Left lung (tissue), 14 donors: ENCODE measurements around the gene MECR. TPM values are rescaled to one million over a fixed set of nuclear protein-coding genes. Genes with fewer than 3 reads are reported as not detected.

ENCODE experiments used
- ATAC-seq: fragments of 200-7000 bp; cut with Tn5 transposase; one replicate; pipeline ENCODE4 v1.9.1; 2020; ENCODE audit warnings: moderate library complexity
- DNase-seq, 4 donors: peaks; one replicate each; pipeline ENCODE4 v3.0.0-alpha.2; 2013 to 2020
- H3K27ac ChIP-seq, 2 donors: fragments of 200-600 bp; sonication (generic) in 1 of 2; one replicate each; pipeline versions ENCODE4 v1.5.0 to v1.8.0; 2020 to 2021
- H3K27me3 ChIP-seq, 2 donors: fragments of 200-600 bp; sonication (generic) in 1 of 2; one replicate each; pipeline versions ENCODE4 v1.5.0 to v1.8.0; 2020 to 2021
- H3K36me3 ChIP-seq, 2 donors: fragments of 200-600 bp; sonication (generic) in 1 of 2; one replicate each; pipeline versions ENCODE4 v1.5.0 to v1.8.0; 2020 to 2021
- H3K4me1 ChIP-seq, 2 donors: fragments of 200-600 bp; one replicate each; pipeline ENCODE4 v1.8.0; 2021
- H3K4me3 ChIP-seq, 2 donors: fragments of 200-600 bp; sonication (generic) in 1 of 2; one replicate each; pipeline versions ENCODE4 v1.5.0 to v1.8.0; 2020 to 2021; ENCODE audit warnings: mild to moderate bottlenecking in 1 of 2
- H3K9me3 ChIP-seq, 2 donors: fragments of 200-600 bp; sonication (generic) in 1 of 2; one replicate each; pipeline versions ENCODE4 v1.5.0 to v1.8.0; 2020 to 2021
- CTCF ChIP-seq, 2 donors: fragments of 200-600 bp; sonication (generic) in 1 of 2; IDR thresholded peaks; one replicate each; pipeline versions ENCODE4 v1.5.0 to v1.8.0; 2021; ENCODE audit warnings: antibody characterized with exemption in 2 of 2
- intact Hi-C, 2 donors: fragments of 100-400 bp; cut with DNase I; formaldehyde crosslinking; loops; one replicate each; pipeline versions ENCODE4 v1.11.2 to v1.14.2; 2022
- long read RNA-seq, 12 donors: library from polyadenylated mRNA in 2 of 12; unstranded in 2 of 12; transcript quantifications; one replicate each; pipeline ENCODE4 v2.0.0 and lab custom pipeline, GENCODE V29; 2019 to 2026
- polyA plus RNA-seq, 6 donors: library from polyadenylated mRNA; unstranded; fragments of 120-200 nt; gene quantifications; one replicate each; pipeline ENCODE4 v1.2.1, GENCODE V29; 2013; ENCODE audit not compliant: insufficient read length in 6 of 6
- total RNA-seq, 2 donors: library from RNA; stranded (reverse); fragmentation: NEBNext Ultra II Directional; extraction: Animal tissue kit (Norgen Biotek cat#: 25700); gene quantifications; one replicate each; pipeline ENCODE4 v1.2.1, GENCODE V29; 2021
- donor health status: DM: no; HTN: yes; CAD: no.
- donor health status: DM: no; HTN: no; CAD: no.

Gene MECR
- total RNA-seq (10 to 100 TPM; 19.2 to 20.6 TPM), polyA plus RNA-seq (10 to 100 TPM; 28.8 to 40.2 (median 32.5) TPM)
- long read RNA-seq, donor 1, transcript MECR-201 (10 exons, 1,353 nt): major isoform, 6 of 8 reads
- long read RNA-seq, donor 1, partial matches to known transcripts: 0 of 8 reads
- long read RNA-seq, donor 1, other reads (novel, unspliced or antisense): 0 of 8 reads
- long read RNA-seq, donor 2, transcript MECR-201 (10 exons, 1,353 nt): major isoform, 9 of 9 reads
- long read RNA-seq, donor 2, partial matches to known transcripts: 0 of 9 reads
- long read RNA-seq, donor 2, other reads (novel, unspliced or antisense): 0 of 9 reads
- long read RNA-seq, donor 3, transcript MECR-201 (10 exons, 1,353 nt): major isoform, 7 of 8 reads
- long read RNA-seq, donor 3, partial matches to known transcripts: 0 of 8 reads
- long read RNA-seq, donor 3, other reads (novel, unspliced or antisense): 0 of 8 reads
- long read RNA-seq, donor 4, transcript MECR-201 (10 exons, 1,353 nt): major isoform, 12 of 20 reads
- long read RNA-seq, donor 4, partial matches to known transcripts: 0 of 20 reads
- long read RNA-seq, donor 4, other reads (novel, unspliced or antisense): 5 of 20 reads
- long read RNA-seq, donor 5, transcript MECR-201 (10 exons, 1,353 nt): major isoform, 7 of 7 reads
- long read RNA-seq, donor 5, partial matches to known transcripts: 0 of 7 reads
- long read RNA-seq, donor 5, other reads (novel, unspliced or antisense): 0 of 7 reads
- long read RNA-seq, donor 6, transcript MECR-201 (10 exons, 1,353 nt): major isoform, 5 of 6 reads
- long read RNA-seq, donor 6, partial matches to known transcripts: 0 of 6 reads
- long read RNA-seq, donor 6, other reads (novel, unspliced or antisense): 0 of 6 reads
- long read RNA-seq, donor 7, transcript MECR-201 (10 exons, 1,353 nt): major isoform, 5 of 6 reads
- long read RNA-seq, donor 7, partial matches to known transcripts: 0 of 6 reads
- long read RNA-seq, donor 7, other reads (novel, unspliced or antisense): 0 of 6 reads
- long read RNA-seq, donor 8, transcript MECR-201 (10 exons, 1,353 nt): major isoform, 6 of 6 reads
- long read RNA-seq, donor 8, partial matches to known transcripts: 0 of 6 reads
- long read RNA-seq, donor 8, other reads (novel, unspliced or antisense): 0 of 6 reads
- long read RNA-seq, donor 9: 0 reads
- long read RNA-seq, donor 10, transcript MECR-201 (10 exons, 1,353 nt): major isoform, 37 of 46 reads
- long read RNA-seq, donor 10, partial matches to known transcripts: 1 of 46 reads
- long read RNA-seq, donor 10, other reads (novel, unspliced or antisense): 6 of 46 reads
- long read RNA-seq, donor 11, transcript MECR-201 (10 exons, 1,353 nt): major isoform, 6 of 8 reads
- long read RNA-seq, donor 11, partial matches to known transcripts: 0 of 8 reads
- long read RNA-seq, donor 11, other reads (novel, unspliced or antisense): 0 of 8 reads
- long read RNA-seq, donor 12, transcript MECR-201 (10 exons, 1,353 nt): major isoform, 5 of 5 reads
- long read RNA-seq, donor 12, partial matches to known transcripts: 0 of 5 reads
- long read RNA-seq, donor 12, other reads (novel, unspliced or antisense): 0 of 5 reads

GRCh38 chr1:29230553-29231378 is at the start of gene MECR:
TSS of gene MECR (minus strand) at chr1:29230934. CDS start at chr1:29230906, 28 bp downstream.
- Histone ChIP-seq H3K27me3 (peaks cover 0 to 7% of the 10 kb centered on the region in 2 donors), H3K4me1 (peaks cover 0 to 15% of the 10 kb centered on the region in 2 donors), H3K4me3 (peak within 1 kb of the TSS; percentile 84 to 94), H3K27ac (peak within 1 kb of the TSS; percentile 39 to 68), H3K36me3 (no peaks in the 10 kb centered on the region), H3K9me3 (no peaks in the 10 kb centered on the region)
- no peak for TF ChIP-seq CTCF (IDR thresholded peaks at IDR 0.05)
- ATAC-seq (peak; percentile 98), DNase-seq (peak; percentile 91 to 98 (median 94))
- intact Hi-C loops: no loop called here

GRCh38 chr1:29279951-29280391 is 49.2 kb upstream of the MECR start:
- Histone ChIP-seq H3K4me1 (peaks cover 0 to 3% of the 10 kb centered on the region in 2 donors), H3K36me3 (peaks cover 0 to 23% of the 10 kb centered on the region in 2 donors), H3K9me3 (no peaks in the 10 kb centered on the region), H3K4me3 (no peak overlapping the region), H3K27ac (no peak overlapping the region), H3K27me3 (no peaks in the 10 kb centered on the region)
- no peak for DNase-seq
- ATAC-seq: no peak
- intact Hi-C loops: no loop called here
- no peak for TF ChIP-seq CTCF (IDR thresholded peaks at IDR 0.05)

- Histone ChIP-seq H3K4me1 (peaks cover 0 to 3% of the 10 kb centered on the region in 2 donors), H3K36me3 (peaks cover 0 to 23% of the 10 kb centered on the region in 2 donors), H3K4me3 (no peak overlapping the region), H3K27ac (no peak overlapping the region), H3K27me3 (no peaks in the 10 kb centered on the region), H3K9me3 (no peaks in the 10 kb centered on the region)
- intact Hi-C loops: no loop called here
- ATAC-seq (no peak), DNase-seq (no peak)
- no peak for TF ChIP-seq CTCF (IDR thresholded peaks at IDR 0.05)
Observed at GRCh38 chr1:29279406-29279805, 48.7 kb upstream of the MECR start.

GRCh38 chr1:29278124-29278523 is 47.4 kb upstream of the MECR start:
- Histone ChIP-seq H3K4me3 (no peak overlapping the region), H3K27ac (no peak overlapping the region), H3K36me3 (peaks cover 0 to 23% of the 10 kb centered on the region in 2 donors), H3K9me3 (no peaks in the 10 kb centered on the region), H3K4me1 (no peaks in the 10 kb centered on the region), H3K27me3 (no peaks in the 10 kb centered on the region)
- ATAC-seq: no peak
- intact Hi-C loops: no loop called here
- no peak for DNase-seq
- no peak for TF ChIP-seq CTCF (IDR thresholded peaks at IDR 0.05)
